HG02610 (cell line): ENCODE measurements around the gene ADAMTS6.
"Not testable (repeated sequence)": the region's sequence is repeated elsewhere in the genome, so short reads cannot be mapped to it uniquely, and the experiment has no call there.

Experiments
- ATAC-seq: cut with Tn5 transposase; IDR thresholded peaks from one replicate; pipeline ENCODE4 v1.9.1; 2021; ENCODE audit warnings: mild to moderate bottlenecking, moderate library complexity; ENCODE audit not compliant: unreplicated experiment

ADAMTS6 gene

GRCh38 chr5:65203746-65204145, 278.0 kb downstream of the ADAMTS6 start:
- ATAC-seq: no peak

- ATAC-seq: no peak
These were observed 281.6 kb downstream of the ADAMTS6 start for GRCh38 chr5:65199993-65200675.

- ATAC-seq: no peak
These were observed 283.1 kb downstream of the ADAMTS6 start for GRCh38 chr5:65198456-65199120.

- no peak for ATAC-seq
These were observed 283.9 kb downstream of the ADAMTS6 start for GRCh38 chr5:65197531-65198455.

- ATAC-seq: no peak
These were observed 286.8 kb downstream of the ADAMTS6 start for GRCh38 chr5:65194871-65195270.

GRCh38 chr5:65192331-65192730, 289.4 kb downstream of the ADAMTS6 start:
- no peak for ATAC-seq

- ATAC-seq: no peak
These were observed 290.1 kb downstream of the ADAMTS6 start for GRCh38 chr5:65191554-65192135.

GRCh38 chr5:65190328-65191053, 291.2 kb downstream of the ADAMTS6 start:
- ATAC-seq: peak; percentile 92

- ATAC-seq: no peak
These were observed 295.0 kb downstream of the ADAMTS6 start for GRCh38 chr5:65186646-65187227.

- no peak for ATAC-seq
These were observed 296.3 kb downstream of the ADAMTS6 start for GRCh38 chr5:65185468-65185867.

- no peak for ATAC-seq
These were observed 296.9 kb downstream of the ADAMTS6 start for GRCh38 chr5:65184780-65185179.

- ATAC-seq: not testable (repeated sequence)
These were observed 307.5 kb downstream of the ADAMTS6 start for GRCh38 chr5:65174231-65174630.

- ATAC-seq: no peak
These were observed 308.6 kb downstream of the ADAMTS6 start for GRCh38 chr5:65173130-65173525.

- ATAC-seq: peak; percentile 100
These were observed 309.1 kb downstream of the ADAMTS6 start for GRCh38 chr5:65172486-65173129.

- ATAC-seq: peak; percentile 63
These were observed 310.1 kb downstream of the ADAMTS6 start for GRCh38 chr5:65171645-65172044.

- no peak for ATAC-seq
These were observed 318.0 kb downstream of the ADAMTS6 start for GRCh38 chr5:65163698-65164097.

- no peak for ATAC-seq
These were observed 320.1 kb downstream of the ADAMTS6 start for GRCh38 chr5:65161655-65162054.

GRCh38 chr5:65157906-65158603, 323.7 kb downstream of the ADAMTS6 start:
- no peak for ATAC-seq

- ATAC-seq: no peak
These were observed 324.8 kb downstream of the ADAMTS6 start for GRCh38 chr5:65156933-65157332.
